Smooth muscle cell (in vitro differentiated cells): Measurements from ENCODE around the gene EEF1AKMT1. TPM values are rescaled to one million over a fixed set of nuclear protein-coding genes. Genes with fewer than 3 reads are reported as not detected.

Experiments
- DNase-seq: peaks from one replicate; lab custom pipeline; 2025; ENCODE audit not compliant: unreplicated experiment; lab: John Stamatoyannopoulos, UW
- H2AFZ ChIP-seq: fragments of 200-600 bp; sonication (generic); 2 replicates; pipeline ENCODE4 v1.6.0; 2016; ENCODE audit warnings: antibody characterized with exemption, low read depth, mild to moderate bottlenecking
- H3F3A ChIP-seq: fragments of 200-600 bp; sonication (generic); 2 replicates; pipeline ENCODE4 v1.6.0; 2017; ENCODE audit warnings: antibody characterized with exemption, low read depth
- H3K27ac ChIP-seq: fragments of 200-600 bp; sonication (generic); 2 replicates; pipeline ENCODE4 v1.5.1; 2016; ENCODE audit warnings: low read depth, mild to moderate bottlenecking
- H3K27me3 ChIP-seq: fragments of 200-600 bp; sonication (generic); 2 replicates; pipeline ENCODE4 v1.6.1; 2016; ENCODE audit warnings: low read depth, mild to moderate bottlenecking
- H3K36me3 ChIP-seq: fragments of 200-600 bp; sonication (generic); 2 replicates; pipeline ENCODE4 v1.5.1; 2016; ENCODE audit warnings: low read depth
- H3K4me1 ChIP-seq: fragments of 200-600 bp; sonication (generic); 2 replicates; pipeline ENCODE4 v1.5.1; 2016; ENCODE audit warnings: low read depth
- H3K4me2 ChIP-seq: fragments of 200-600 bp; sonication (generic); 2 replicates; pipeline ENCODE4 v1.6.0; 2016; ENCODE audit warnings: mild to moderate bottlenecking
- H3K4me3 ChIP-seq: fragments of 200-600 bp; sonication (generic); 2 replicates; pipeline ENCODE4 v1.5.1; 2016; ENCODE audit warnings: mild to moderate bottlenecking
- H3K79me2 ChIP-seq: fragments of 200-600 bp; sonication (generic); 2 replicates; pipeline ENCODE4 v1.6.0; 2016; ENCODE audit warnings: low read depth, mild to moderate bottlenecking
- H3K9ac ChIP-seq: fragments of 200-600 bp; sonication (generic); 2 replicates; pipeline ENCODE4 v1.6.0; 2016; ENCODE audit warnings: low read depth
- H3K9me3 ChIP-seq: fragments of 200-600 bp; sonication (generic); replicated peaks from 2 replicates; pipeline ENCODE4 v1.5.1; 2016; ENCODE audit warnings: low read depth
- H4K20me1 ChIP-seq: fragments of 200-600 bp; sonication (generic); 2 replicates; pipeline ENCODE4 v1.6.0; 2016; ENCODE audit warnings: low read depth
- WGBS: methylation state at CpG from one replicate; pipeline ENCODE4 v1.1.7; 2016; ENCODE audit warnings: low lambda C conversion rate; 5-methylcytosine and 5-hydroxymethylcytosine counted together
- polyA plus RNA-seq: library from polyadenylated mRNA; unstranded; fragments of >200 nt; fragmentation: Nextera tagmentation; extraction: Ambion mirVana; gene quantifications from 2 replicates; pipeline ENCODE4 v1.2.1, GENCODE V29; 2016
- total RNA-seq: library from RNA; depleted of rRNA; stranded (reverse); fragments of >200 nt; gene quantifications from 2 replicates; pipeline ENCODE4 v1.2.3, GENCODE V29; 2014
- TF ChIP-seq, protein P1 (sequence below): fragments of 200-600 bp; sonication (generic); IDR thresholded peaks from 2 replicates; pipeline ENCODE4 v1.5.1; 2017; ENCODE audit warnings: borderline replicate concordance, mild to moderate bottlenecking, antibody characterized with exemption; ENCODE audit not compliant: insufficient read depth, poor library complexity, severe bottlenecking

Gene EEF1AKMT1
- total and polyA plus RNA-seq, 2 experiments from 2014 or later = 15.0 to 17.3 TPM

DNA sequence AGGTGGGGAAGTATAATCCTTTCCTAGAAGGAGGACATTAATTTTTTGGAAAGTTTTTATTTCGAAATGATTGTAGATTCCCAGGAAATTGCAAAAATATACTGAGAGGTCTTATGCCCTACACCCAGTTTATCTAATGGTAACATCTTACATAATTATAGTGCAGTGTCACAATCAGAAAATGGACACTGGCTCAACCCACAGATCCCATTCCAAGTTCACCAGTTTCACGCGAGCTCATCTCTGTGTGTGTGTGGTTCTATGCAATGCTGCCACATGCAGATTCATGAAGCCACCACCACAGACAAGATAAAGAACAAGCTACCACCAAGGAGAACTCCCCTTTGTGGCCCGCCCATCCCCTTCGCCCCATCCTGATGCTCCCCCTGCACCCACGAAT is 45.9 kb downstream of the EEF1AKMT1 start:
- Histone ChIP-seq H3K4me1 (no peaks in the 10 kb centered on the region), H2AFZ (no peak overlapping the region), H3K27me3 (peaks cover under 1% of the 10 kb centered on the region), H3K4me3 (no peak overlapping the region), H3K36me3 (no peaks in the 10 kb centered on the region), H3K9ac (no peak overlapping the region), H3K27ac (no peak overlapping the region), H4K20me1 (no peaks in the 10 kb centered on the region), H3K79me2 (no peaks in the 10 kb centered on the region), H3F3A (no peaks in the 10 kb centered on the region), H3K9me3 (no peaks in the 10 kb centered on the region), H3K4me2 (no peak overlapping the region)
- TF ChIP-seq, protein P1, sequence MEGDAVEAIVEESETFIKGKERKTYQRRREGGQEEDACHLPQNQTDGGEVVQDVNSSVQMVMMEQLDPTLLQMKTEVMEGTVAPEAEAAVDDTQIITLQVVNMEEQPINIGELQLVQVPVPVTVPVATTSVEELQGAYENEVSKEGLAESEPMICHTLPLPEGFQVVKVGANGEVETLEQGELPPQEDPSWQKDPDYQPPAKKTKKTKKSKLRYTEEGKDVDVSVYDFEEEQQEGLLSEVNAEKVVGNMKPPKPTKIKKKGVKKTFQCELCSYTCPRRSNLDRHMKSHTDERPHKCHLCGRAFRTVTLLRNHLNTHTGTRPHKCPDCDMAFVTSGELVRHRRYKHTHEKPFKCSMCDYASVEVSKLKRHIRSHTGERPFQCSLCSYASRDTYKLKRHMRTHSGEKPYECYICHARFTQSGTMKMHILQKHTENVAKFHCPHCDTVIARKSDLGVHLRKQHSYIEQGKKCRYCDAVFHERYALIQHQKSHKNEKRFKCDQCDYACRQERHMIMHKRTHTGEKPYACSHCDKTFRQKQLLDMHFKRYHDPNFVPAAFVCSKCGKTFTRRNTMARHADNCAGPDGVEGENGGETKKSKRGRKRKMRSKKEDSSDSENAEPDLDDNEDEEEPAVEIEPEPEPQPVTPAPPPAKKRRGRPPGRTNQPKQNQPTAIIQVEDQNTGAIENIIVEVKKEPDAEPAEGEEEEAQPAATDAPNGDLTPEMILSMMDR = no peak
- no peak for DNase-seq
- WGBS = 73% methylated on average over 6 of the region's 6 CpGs

- Histone ChIP-seq H3K27ac (no peak overlapping the region), H3K4me3 (peak overlapping the region; percentile 45), H3K9me3 (no peaks in the 10 kb centered on the region), H3K9ac (no peak overlapping the region), H3K27me3 (peaks cover 24% of the 10 kb centered on the region), H4K20me1 (no peaks in the 10 kb centered on the region), H3K79me2 (no peaks in the 10 kb centered on the region), H3K4me2 (peak overlapping the region; percentile 90), H2AFZ (no peak overlapping the region), H3F3A (no peaks in the 10 kb centered on the region), H3K4me1 (peaks cover 7% of the 10 kb centered on the region), H3K36me3 (no peaks in the 10 kb centered on the region)
- 11% methylated on average over 81 of the region's 81 CpGs for WGBS
- no peak for DNase-seq
- TF ChIP-seq, protein P1 = no peak
Observed at GRCh38 chr13:20721454-20722357, 52.1 kb downstream of the EEF1AKMT1 start.

DNA sequence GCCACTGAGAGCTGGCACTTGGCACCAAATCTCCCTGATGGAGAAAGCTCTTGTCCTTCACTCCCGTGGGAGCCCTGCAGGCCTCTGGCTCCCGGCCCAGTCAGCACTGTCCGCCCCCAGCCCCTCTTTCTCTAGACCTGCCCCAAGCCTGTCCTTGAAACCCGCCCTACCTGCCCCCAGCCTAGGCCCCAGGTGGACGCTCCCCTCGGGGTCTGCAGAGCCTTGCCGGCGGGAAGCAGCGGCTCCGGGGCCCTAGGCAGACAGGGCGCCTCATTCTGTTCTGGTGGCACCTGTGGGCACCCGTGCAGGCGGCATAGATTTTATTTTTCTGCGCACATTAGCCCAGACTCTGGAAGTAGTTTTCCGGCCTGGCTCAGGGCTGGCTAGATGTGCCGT is 52.7 kb downstream of the EEF1AKMT1 start:
- Histone ChIP-seq H3K4me3 (peak overlapping the region; percentile 45), H3K36me3 (no peaks in the 10 kb centered on the region)
- WGBS = 83% methylated on average over 16 of the region's 16 CpGs

More for the DNA sequence above, 52.7 kb downstream of the EEF1AKMT1 start:
- no peak for DNase-seq
- no peaks in the 10 kb centered on the region for H3K9me3 ChIP-seq
- peaks cover 7% of the 10 kb centered on the region for H3K4me1 ChIP-seq
- peak overlapping the region; percentile 90 for H3K4me2 ChIP-seq
- H3K79me2 ChIP-seq = no peaks in the 10 kb centered on the region
- TF ChIP-seq, protein P1 = no peak
- no peak overlapping the region for H2AFZ ChIP-seq
- no peak overlapping the region for H3K27ac ChIP-seq
- H3K9ac ChIP-seq = no peak overlapping the region
- H3K27me3 ChIP-seq = peaks cover 24% of the 10 kb centered on the region
- H3F3A ChIP-seq = no peaks in the 10 kb centered on the region
- H4K20me1 ChIP-seq = no peaks in the 10 kb centered on the region
